KOPT-K1 (cell line): ENCODE data around the gene AOC3.
"Not testable (repeated sequence)": the region's sequence is repeated elsewhere in the genome, so short reads cannot be mapped to it uniquely, and the experiment has no call there.

Source experiments
- H3K27ac ChIP-seq: fragments of 200-600 bp; sonication (generic); 2 replicates; pipeline ENCODE4 v1.5.1; 2016; ENCODE audit warnings: antibody characterized with exemption, mild to moderate bottlenecking, low read depth, low read length; ENCODE audit not compliant: poor library complexity, severe bottlenecking
- H3K36me3 ChIP-seq: fragments of 200-600 bp; sonication (generic); 2 replicates; pipeline ENCODE4 v1.5.1; 2017; ENCODE audit warnings: antibody characterized with exemption, mild to moderate bottlenecking, low read length, moderate library complexity; ENCODE audit not compliant: insufficient read depth
- H3K9me3 ChIP-seq: fragments of 200-600 bp; sonication (generic); 2 replicates; pipeline ENCODE4 v1.5.1; 2017; ENCODE audit warnings: antibody characterized with exemption, low read length, mild to moderate bottlenecking; ENCODE audit not compliant: insufficient read depth, poor library complexity, severe bottlenecking

AOC3 gene

DNA sequence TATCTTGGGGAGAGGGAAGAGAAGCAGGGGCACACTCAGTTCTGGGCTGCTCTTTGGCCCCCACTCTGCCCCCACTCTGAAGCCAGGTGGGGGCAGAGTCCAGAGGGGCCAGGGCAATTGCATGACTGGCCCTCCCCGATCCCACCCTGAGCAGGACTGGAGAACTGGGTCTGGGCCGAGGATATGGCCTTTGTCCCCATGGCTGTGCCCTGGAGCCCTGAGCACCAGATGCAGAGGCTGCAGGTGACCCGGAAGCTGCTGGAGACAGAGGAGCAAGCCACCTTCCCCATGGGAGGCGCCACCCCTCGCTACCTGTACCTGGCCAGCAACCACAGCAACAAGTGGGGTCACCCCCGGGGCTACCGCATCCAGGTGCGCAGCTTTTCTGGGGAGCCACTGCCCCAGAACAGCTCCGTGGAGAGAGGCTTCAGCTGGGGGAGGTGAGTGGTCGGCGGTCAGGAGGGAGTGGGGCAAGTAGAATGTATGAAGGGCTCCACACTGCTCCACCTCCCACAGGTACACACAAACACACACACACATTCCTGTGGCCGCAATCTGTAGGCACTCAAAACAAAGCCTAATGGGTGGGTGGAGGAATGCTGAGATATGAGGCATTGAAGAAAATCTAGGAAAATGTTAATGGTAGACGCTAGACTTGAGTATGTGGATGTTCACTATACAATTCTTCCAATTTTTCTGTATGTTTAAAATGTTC is 21.4 kb downstream of the AOC3 start:
- no peak overlapping the region for H3K27ac ChIP-seq
- no peaks in the 10 kb centered on the region for H3K36me3 ChIP-seq
- H3K9me3 ChIP-seq: peaks cover 16% of the 10 kb centered on the region

- H3K36me3 ChIP-seq: no peaks in the 10 kb centered on the region
Observed at GRCh38 chr17:42873315-42873714, 22.3 kb downstream of the AOC3 start.

DNA sequence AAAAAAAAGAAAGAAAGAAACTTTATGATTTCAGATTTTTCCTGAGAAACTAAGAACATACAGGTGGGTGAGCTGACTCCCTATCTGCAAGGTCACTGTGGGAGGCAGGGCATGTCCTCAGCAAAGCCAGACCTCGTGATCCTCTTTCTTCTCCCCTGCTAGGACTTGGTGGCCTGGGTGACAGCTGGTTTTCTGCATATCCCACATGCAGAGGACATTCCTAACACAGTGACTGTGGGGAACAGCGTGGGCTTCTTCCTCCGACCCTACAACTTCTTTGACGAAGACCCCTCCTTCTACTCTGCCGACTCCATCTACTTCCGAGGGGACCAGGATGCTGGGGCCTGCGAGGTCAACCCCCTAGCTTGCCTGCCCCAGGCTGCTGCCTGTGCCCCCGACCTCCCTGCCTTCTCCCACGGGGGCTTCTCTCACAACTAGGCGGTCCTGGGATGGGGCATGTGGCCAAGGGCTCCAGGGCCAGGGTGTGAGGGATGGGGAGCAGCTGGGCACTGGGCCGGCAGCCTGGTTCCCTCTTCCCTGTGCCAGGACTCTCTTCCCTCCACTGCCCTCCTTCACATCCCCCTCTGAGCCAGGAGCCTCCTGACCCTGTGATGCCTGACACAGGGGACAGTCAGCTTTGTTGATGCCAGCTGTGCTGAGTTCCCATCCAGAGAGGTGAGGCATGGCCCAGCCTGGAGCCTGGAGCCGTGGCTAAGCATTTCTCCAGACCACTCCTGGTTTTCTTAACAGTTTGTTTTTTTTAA is 23.1 kb downstream of the AOC3 start:
- not testable (repeated sequence) for H3K36me3 ChIP-seq, H3K27ac ChIP-seq
- peaks cover 16% of the 10 kb centered on the region for H3K9me3 ChIP-seq

More at GRCh38 chr17:42873315-42873714, 22.3 kb downstream of the AOC3 start:
- peaks cover 16% of the 10 kb centered on the region for H3K9me3 ChIP-seq
- no peak overlapping the region for H3K27ac ChIP-seq

DNA sequence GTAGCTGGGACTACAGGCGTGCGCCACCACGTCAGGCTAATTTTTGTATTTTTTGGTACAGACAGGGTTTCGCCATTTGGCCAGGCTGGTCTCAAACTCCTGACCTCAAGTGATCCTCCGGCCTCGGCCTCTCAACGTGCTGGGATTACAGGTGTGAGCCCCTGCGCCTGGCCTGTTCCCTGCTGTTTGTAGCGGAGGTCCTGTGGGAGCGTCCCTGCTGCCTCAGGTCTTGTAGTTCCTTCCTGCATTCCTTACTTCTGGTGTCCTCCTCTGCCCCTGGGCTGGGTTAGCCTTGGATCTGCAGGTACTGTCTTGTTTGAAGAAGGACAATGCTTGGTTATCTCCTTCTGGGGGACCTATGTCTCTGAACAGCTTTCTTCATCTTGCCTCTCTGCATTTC is 26.0 kb downstream of the AOC3 start:
- H3K36me3 ChIP-seq: no peaks in the 10 kb centered on the region
- no peak overlapping the region for H3K27ac ChIP-seq
- H3K9me3 ChIP-seq: no peaks in the 10 kb centered on the region

DNA sequence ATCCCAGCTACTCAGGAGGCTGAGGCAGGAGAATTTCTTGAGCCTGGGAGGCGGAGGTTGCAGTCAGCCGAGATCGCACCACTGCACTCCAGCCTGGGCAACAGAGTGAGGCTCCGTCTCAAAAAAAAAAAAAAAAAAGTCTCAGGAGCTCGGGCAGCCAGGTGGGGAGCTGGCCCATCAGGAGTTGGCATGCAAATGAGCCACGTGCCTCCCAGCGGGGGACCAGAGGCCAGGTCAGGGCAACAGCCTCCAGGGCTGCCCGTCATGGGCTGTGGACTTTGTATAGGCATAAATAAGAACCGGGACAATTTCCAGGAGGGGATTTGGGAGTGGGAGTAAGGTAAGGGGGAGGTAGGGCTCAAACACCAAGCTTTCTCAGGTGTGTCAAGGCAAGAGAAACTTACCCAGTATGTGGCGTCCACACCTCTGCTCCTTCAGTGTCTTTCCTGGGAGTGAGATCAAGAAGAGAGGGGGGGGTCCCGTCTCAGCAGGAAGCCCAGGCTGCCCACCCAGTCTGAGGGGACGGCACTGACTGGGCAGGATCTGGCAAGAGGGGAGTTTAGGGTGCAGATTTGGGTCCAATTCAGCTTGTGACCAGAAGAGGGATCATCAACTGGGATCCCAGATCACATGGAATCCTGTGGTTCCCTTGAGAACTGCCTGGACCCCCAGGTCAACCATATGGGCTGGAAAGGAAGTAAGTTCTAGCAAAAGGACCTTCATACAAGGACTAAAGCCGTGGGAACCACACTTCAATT is 27.3 kb downstream of the AOC3 start:
- no peak overlapping the region for H3K27ac ChIP-seq
- no peaks in the 10 kb centered on the region for H3K36me3 ChIP-seq
- H3K9me3 ChIP-seq: no peaks in the 10 kb centered on the region

DNA sequence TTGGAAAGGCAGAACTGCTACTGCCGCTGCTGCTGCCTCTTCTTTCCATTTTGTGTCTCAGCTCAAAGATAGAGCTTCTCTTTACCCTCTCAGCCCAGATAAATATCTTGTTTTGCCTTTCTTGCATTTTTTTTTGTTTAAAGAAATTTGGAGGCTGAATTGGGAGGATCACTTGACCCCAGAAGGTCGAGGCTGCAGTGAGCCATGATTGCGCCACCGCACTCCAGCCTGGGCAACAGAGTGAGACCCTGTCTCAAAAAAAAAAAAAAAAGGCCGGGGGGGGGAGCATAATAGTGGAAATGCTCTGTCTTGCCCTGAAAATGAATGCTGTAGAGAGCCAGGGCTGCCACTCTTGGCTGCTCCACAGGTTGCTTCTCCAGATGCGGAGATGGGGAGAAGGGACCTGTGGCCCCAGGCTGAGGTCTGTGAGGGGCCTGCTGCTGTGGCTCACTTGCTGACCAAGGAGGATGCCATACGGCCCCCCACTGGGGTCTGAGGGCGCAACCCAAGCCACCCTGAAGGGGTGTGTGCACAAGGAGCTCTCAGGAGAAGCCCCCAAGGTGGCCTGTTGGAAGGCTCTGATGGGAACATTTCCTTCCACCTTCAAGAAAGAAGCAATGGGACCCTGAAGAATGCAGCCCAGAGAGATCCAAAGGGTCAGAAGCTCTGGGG is 28.1 kb downstream of the AOC3 start:
- H3K36me3 ChIP-seq: no peaks in the 10 kb centered on the region
- no peaks in the 10 kb centered on the region for H3K9me3 ChIP-seq
- no peak overlapping the region for H3K27ac ChIP-seq

DNA sequence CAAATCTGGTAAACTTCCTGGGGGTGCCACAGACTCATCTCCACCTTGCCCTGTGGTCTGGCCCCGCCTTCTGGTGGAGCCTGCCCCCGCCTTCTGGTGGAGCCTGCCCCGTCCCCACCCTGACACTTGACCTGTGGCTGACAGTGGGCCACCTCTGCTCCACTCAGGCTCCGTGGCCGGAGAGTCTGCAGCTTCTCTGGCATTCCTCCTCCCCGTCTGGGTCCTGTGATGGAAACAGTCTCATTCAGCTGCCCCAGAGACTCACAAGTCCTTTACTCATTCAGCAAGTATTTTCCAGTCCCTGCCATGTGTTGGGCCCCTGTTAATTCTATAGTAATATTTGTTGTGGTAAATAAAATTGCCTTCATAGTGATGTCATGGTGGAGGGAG is 28.6 kb downstream of the AOC3 start:
- H3K9me3 ChIP-seq: no peaks in the 10 kb centered on the region
- H3K27ac ChIP-seq: no peak overlapping the region
- no peaks in the 10 kb centered on the region for H3K36me3 ChIP-seq

DNA sequence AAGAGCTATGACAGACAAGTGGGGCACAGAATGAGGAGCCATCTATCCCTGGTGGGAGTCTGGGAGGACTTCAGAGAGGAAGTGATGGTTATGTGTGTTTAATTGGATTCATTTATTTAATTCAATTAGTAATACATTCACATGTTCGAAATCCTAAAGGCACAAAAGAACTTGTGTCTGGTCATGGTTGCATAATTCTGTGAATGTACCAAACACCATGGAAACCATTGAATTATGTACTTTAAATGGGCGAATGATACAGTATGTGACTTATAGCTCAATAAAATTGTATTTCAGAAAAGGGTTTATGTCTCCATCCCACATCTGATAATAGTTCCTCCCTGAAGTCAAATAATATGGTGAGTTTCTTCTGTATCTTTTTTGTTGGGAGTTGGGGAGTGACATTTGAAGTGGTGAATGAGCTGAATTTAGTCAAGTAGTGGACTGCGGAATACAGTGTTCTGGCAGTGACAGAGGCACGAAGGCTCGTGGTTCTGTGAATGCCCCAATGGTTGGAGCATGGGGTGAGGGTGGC is 29.8 kb downstream of the AOC3 start:
- Histone ChIP-seq H3K9me3 (no peaks in the 10 kb centered on the region), H3K36me3 (no peaks in the 10 kb centered on the region), H3K27ac (no peak overlapping the region)

DNA sequence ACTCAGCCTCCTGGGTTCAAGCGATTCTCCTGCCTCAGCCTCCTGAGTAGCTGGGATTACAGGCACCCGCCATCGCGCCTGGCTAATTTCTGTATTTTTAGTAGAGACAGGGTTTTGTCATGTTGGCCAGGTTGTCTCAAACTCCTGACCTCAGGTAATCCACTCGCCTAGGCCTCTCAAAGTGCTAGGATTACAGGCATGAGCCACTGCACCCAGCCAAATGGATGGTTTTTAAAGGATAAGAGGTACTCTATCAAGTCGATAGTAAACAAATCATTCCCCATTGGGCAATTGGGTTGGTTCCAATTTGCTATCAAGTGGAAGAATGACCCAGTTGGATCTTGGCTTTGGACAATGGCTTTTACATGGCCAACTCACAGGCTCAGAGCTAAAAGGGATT is 30.7 kb downstream of the AOC3 start:
- H3K9me3 ChIP-seq, H3K27ac ChIP-seq, H3K36me3 ChIP-seq: not testable (repeated sequence)

DNA sequence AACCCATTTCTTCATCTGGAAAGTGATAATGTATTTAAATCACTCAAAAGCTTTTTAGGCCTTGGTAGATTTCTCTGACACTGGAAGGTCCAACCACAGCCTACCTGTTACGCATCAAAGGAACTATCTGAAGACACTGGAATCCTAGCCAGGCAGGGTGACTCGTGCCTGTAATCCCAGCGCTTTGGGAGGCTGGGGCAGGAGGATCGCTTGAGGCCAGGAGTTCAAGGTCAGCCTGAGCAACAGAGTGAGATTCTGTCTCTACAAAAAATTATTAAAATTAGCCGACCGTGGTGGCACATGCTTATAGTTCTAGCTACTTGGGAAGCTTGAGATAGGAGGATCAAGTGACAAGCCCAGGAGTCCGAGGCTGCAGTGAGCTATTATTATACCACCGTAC is 31.2 kb downstream of the AOC3 start:
- no peak overlapping the region for H3K27ac ChIP-seq
- no peaks in the 10 kb centered on the region for H3K9me3 ChIP-seq
- no peaks in the 10 kb centered on the region for H3K36me3 ChIP-seq

DNA sequence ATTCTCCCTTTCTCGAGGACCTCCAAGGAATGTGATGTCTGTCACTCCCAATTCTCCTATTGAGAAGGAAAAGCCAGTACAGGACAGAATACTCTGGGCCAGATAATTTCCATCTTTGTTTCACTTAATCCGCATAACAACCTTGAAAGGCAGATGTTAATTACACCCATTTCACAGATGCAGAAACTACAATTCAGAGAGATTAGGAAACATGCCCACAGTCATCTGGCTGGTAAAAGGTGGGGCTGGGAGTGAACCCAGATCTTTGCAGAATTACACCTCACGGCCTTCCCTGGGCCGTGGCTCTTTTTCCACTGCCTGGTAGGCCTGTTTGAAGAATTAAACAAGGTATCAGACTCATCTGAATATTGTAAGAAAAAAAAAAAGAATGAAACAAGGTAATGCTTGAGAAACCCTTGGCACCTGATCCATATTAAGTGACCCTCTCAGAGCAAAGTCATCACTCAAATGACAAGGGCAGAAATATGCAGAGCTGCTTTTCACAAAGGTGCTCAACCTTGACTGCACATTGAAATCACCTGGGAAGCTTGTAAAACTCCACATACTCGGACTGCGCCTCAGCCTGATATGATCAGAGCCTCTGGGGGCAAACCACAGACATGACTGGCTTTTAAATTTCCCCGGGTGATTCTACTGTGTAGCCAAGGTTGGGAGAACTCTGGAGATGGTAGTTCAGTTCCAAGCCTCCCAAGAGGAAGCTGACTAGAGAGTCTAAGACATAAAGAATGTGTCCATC is 33.0 kb downstream of the AOC3 start:
- Histone ChIP-seq H3K27ac (no peak overlapping the region), H3K36me3 (no peaks in the 10 kb centered on the region), H3K9me3 (no peaks in the 10 kb centered on the region)

DNA sequence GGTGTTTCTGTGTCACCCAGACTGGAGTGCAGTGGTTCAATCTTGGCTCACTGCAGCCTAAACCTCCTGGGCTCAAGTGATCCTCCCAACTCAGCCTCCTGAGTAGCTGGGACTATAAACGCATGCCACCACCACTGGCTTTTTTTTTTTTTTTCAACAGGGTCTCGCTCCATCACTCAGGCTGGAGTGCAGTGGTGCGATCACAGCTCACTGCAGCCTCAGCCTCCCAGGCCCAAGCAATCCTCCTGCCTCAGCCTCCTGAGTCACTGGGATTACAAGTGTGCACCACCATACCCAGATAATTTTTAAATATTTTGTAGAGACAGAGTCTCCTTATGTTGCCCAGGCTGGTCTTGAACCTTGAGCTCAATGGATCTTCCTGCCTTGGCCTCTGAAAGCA is 34.8 kb downstream of the AOC3 start:
- not testable (repeated sequence) for H3K36me3 ChIP-seq, H3K27ac ChIP-seq, H3K9me3 ChIP-seq

GRCh38 chr17:42886283-42887176 is 35.5 kb downstream of the AOC3 start:
- Histone ChIP-seq H3K27ac (no peak overlapping the region), H3K9me3 (no peaks in the 10 kb centered on the region), H3K36me3 (no peaks in the 10 kb centered on the region)
